Dendritic cell treated with granulocyte-macrophage colony-stimulating factor and Interleukin-4, amounts not matched to agents 40 ng/mL and 50 ng/mL, for 4 days (primary cell): ENCODE data around the gene MIOS.

ENCODE experiments used
- H3K27ac Mint-ChIP-seq: one replicate; pipeline ENCODE4 v1.8.0; 2022; ENCODE audit warnings: mild to moderate bottlenecking, mixed read lengths
- H3K27me3 Mint-ChIP-seq: one replicate; pipeline ENCODE4 v1.8.0; 2022; ENCODE audit warnings: mild to moderate bottlenecking, mixed read lengths
- H3K36me3 Mint-ChIP-seq: one replicate; pipeline ENCODE4 v1.8.0; 2022; ENCODE audit warnings: low read depth, mixed read lengths
- H3K4me1 Mint-ChIP-seq: one replicate; pipeline ENCODE4 v1.8.0; 2022; ENCODE audit warnings: low read depth, mixed read lengths
- H3K4me3 Mint-ChIP-seq: one replicate; pipeline ENCODE4 v1.8.0; 2022; ENCODE audit warnings: mild to moderate bottlenecking, moderate library complexity, mixed read lengths
- H3K9me3 Mint-ChIP-seq: one replicate; pipeline ENCODE4 v1.8.0; 2022; ENCODE audit warnings: mixed read lengths
- intact Hi-C: fragments of 100-400 bp; cut with micrococcal nuclease; formaldehyde crosslinking; loops from one replicate; pipeline ENCODE4 v1.15.0; 2022

The MIOS gene

GRCh38 chr7:7563813-7564212 lies 2.9 kb upstream of the MIOS start:
- intact Hi-C loops, result loop anchor here (10.0 kb wide), 2 partner anchors 309 to 859 kb away; partner anchors contain the start of gene ZNF12
- H3K4me1 Mint-ChIP-seq, result peaks cover 10% of the 10 kb centered on the region
- H3K4me3 Mint-ChIP-seq, result no peak overlapping the region

GRCh38 chr7:7564323-7564780 lies 2.3 kb upstream of the MIOS start:
- peaks cover 5% of the 10 kb centered on the region for H3K9me3 Mint-ChIP-seq
- no peak overlapping the region for H3K4me3 Mint-ChIP-seq
- no peaks in the 10 kb centered on the region for H3K27me3 Mint-ChIP-seq
- no peak overlapping the region for H3K27ac Mint-ChIP-seq
- H3K4me1 Mint-ChIP-seq, result peaks cover 15% of the 10 kb centered on the region
- H3K36me3 Mint-ChIP-seq, result peaks cover 2% of the 10 kb centered on the region
- intact Hi-C loops, result loop anchor here (10.0 kb wide), 2 partner anchors 310 to 860 kb away; partner anchors contain the start of gene ZNF12

More at GRCh38 chr7:7563813-7564212, 2.9 kb upstream of the MIOS start:
- Mint-ChIP-seq H3K27me3 (no peaks in the 10 kb centered on the region), H3K36me3 (no peaks in the 10 kb centered on the region), H3K9me3 (peaks cover 11% of the 10 kb centered on the region), H3K27ac (no peak overlapping the region)

GRCh38 chr7:7565018-7565680 lies 1.5 kb upstream of the MIOS start:
- no peaks in the 10 kb centered on the region for H3K9me3 Mint-ChIP-seq
- H3K27me3 Mint-ChIP-seq, result no peaks in the 10 kb centered on the region
- peaks cover 10% of the 10 kb centered on the region for H3K36me3 Mint-ChIP-seq
- intact Hi-C loops, result loop anchor here (5.0 to 10.0 kb wide), 4 partner anchors 310 to 860 kb away; partner anchors contain the start of genes C1GALT1, GLCCI1 and ZNF12
- no peak overlapping the region for H3K27ac Mint-ChIP-seq
- H3K4me3 Mint-ChIP-seq, result no peak overlapping the region
- H3K4me1 Mint-ChIP-seq, result peaks cover 23% of the 10 kb centered on the region

DNA sequence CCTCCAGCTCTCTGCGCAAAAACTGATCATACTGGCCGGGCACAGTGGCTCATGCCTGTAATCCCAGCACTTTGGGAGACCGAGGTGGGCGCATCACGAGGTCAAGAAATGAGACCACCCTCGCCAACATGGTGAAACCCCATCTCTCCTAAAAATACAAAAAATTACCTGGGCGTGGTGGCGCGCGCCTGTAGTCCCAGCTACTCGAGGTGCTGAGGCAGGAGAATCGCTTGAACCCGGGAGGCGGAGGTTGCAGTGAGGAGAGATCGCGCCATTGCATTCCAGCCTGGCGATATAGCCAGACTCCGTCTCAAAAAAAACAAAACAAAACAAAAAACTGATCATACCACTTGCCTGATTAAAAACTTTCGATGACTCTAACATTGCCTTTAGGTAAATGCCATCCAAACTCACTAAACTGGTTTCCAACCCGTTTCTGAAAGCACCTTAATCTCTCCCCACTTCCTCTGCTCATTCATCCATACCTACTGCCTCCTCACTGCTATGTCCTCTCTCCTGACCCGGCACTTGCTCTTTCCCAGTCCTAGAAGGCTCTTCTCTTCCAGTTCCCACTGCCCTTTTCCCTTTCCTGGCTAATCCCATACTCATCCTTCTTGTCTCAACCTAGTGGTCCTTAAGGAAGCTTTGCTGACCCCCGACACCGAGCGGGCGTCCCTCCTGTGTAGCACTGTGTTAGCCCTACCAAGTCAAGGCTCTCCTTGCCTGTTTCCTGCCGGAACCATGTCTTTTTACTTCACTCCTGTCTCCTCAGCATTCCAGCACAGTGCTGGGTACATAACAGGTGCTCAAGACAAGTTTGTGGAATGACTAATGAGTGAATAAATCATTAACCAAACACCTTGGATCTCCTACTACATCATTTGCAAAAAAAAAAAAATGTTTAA lies 686 bp upstream of the MIOS start:
- Mint-ChIP-seq H3K4me1 (peaks cover 29% of the 10 kb centered on the region), H3K27me3 (no peaks in the 10 kb centered on the region), H3K36me3 (peaks cover 17% of the 10 kb centered on the region), H3K4me3 (no peak overlapping the region), H3K9me3 (no peaks in the 10 kb centered on the region), H3K27ac (no peak overlapping the region)
- intact Hi-C loops, result loop anchor here (5.0 to 10.0 kb wide), 4 partner anchors 311 to 861 kb away; partner anchors contain the start of genes C1GALT1, GLCCI1 and ZNF12

DNA sequence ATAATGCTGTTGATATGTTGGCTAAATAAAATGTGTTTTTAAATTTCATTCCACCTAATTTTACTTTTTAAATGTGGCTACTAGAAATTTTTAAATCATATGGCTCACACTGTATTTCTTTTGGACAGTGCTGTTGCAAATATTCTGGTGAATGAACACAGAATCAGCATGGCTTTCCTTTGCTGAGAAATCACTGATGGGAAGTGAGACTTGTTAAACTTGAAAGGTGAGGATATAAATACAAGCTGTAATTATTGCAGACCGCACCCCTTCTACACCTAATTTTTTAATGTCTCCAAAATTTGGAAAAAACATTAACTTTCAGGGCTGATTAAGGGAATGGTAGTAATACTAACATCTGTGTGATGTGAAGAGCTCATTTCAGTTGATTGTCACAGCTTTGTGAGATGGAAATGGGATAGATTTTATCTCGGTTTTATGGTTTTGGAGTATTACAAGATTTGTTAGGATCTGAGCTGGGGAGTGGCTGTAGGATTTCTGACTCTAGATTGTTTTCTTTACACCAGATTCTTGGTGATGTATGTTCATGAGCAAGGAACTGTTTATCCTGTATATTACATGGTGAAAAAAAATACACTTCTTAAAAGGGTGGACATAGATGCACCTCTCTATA lies 1.3 kb downstream of the MIOS start:
- peak overlapping the region; percentile 70 for H3K4me3 Mint-ChIP-seq
- H3K27ac Mint-ChIP-seq, result no peak overlapping the region

DNA sequence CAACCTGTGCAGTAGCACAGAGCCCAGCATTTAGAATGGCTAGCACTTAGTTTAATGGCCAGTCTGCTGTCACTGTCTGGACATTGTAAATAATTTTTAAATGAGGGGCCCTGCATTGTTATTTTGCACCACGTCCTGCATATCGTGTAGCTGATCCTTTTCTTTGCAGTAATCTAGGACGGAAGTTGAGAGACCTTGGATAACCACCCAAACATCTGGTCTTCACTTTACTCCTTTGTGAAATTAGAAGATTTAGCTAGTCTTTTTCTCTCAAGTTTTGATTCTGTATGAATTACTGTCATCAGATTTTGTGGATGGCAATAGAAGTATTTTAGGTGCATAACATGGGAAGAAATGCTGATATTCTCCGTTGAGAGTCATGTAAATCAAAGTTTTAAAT lies 1.9 kb downstream of the MIOS start:
- Mint-ChIP-seq H3K9me3 (no peaks in the 10 kb centered on the region), H3K4me3 (peak overlapping the region; percentile 70), H3K4me1 (peaks cover 29% of the 10 kb centered on the region), H3K36me3 (peaks cover 27% of the 10 kb centered on the region), H3K27ac (no peak overlapping the region), H3K27me3 (no peaks in the 10 kb centered on the region)
- intact Hi-C loops, result loop anchor here (2.0 to 10.0 kb wide), 5 partner anchors 72 to 864 kb away; partner anchors contain the start of genes C1GALT1, GLCCI1, UMAD1 and ZNF12

More for the DNA sequence above, 1.3 kb downstream of the MIOS start:
- intact Hi-C loops, result loop anchor here (2.0 to 10.0 kb wide), 5 partner anchors 73 to 863 kb away; partner anchors contain the start of genes C1GALT1, GLCCI1, UMAD1 and ZNF12
- Mint-ChIP-seq H3K27me3 (no peaks in the 10 kb centered on the region), H3K4me1 (peaks cover 29% of the 10 kb centered on the region), H3K9me3 (no peaks in the 10 kb centered on the region), H3K36me3 (peaks cover 23% of the 10 kb centered on the region)

- Mint-ChIP-seq H3K27me3 (no peaks in the 10 kb centered on the region), H3K4me1 (peaks cover 29% of the 10 kb centered on the region), H3K36me3 (peaks cover 27% of the 10 kb centered on the region), H3K4me3 (peak overlapping the region; percentile 70), H3K27ac (no peak overlapping the region), H3K9me3 (no peaks in the 10 kb centered on the region)
- intact Hi-C loops, result loop anchor here (2.0 to 10.0 kb wide), 5 partner anchors 72 to 864 kb away; partner anchors contain the start of genes C1GALT1, GLCCI1, UMAD1 and ZNF12
Measured at GRCh38 chr7:7569081-7569527, 2.4 kb downstream of the MIOS start.

- Mint-ChIP-seq H3K27ac (no peak overlapping the region), H3K9me3 (no peaks in the 10 kb centered on the region), H3K36me3 (peaks cover 27% of the 10 kb centered on the region), H3K27me3 (no peaks in the 10 kb centered on the region), H3K4me3 (peak overlapping the region; percentile 70), H3K4me1 (peaks cover 29% of the 10 kb centered on the region)
- intact Hi-C loops, result loop anchor here (2.0 to 10.0 kb wide), 5 partner anchors 71 to 865 kb away; partner anchors contain the start of genes C1GALT1, GLCCI1, UMAD1 and ZNF12
Measured at GRCh38 chr7:7569615-7570014, 2.9 kb downstream of the MIOS start.

- no peaks in the 10 kb centered on the region for H3K27me3 Mint-ChIP-seq
- H3K36me3 Mint-ChIP-seq, result peaks cover 27% of the 10 kb centered on the region
- intact Hi-C loops, result no loop called here
- H3K9me3 Mint-ChIP-seq, result no peaks in the 10 kb centered on the region
- no peak overlapping the region for H3K27ac Mint-ChIP-seq
- no peak overlapping the region for H3K4me3 Mint-ChIP-seq
- peaks cover 29% of the 10 kb centered on the region for H3K4me1 Mint-ChIP-seq
Measured at GRCh38 chr7:7570584-7570983, 3.9 kb downstream of the MIOS start.

GRCh38 chr7:7573701-7574100 lies 7.0 kb downstream of the MIOS start:
- Mint-ChIP-seq H3K4me3 (no peak overlapping the region), H3K4me1 (peaks cover 21% of the 10 kb centered on the region), H3K36me3 (peaks cover 27% of the 10 kb centered on the region), H3K27me3 (no peaks in the 10 kb centered on the region), H3K27ac (no peak overlapping the region), H3K9me3 (no peaks in the 10 kb centered on the region)
- intact Hi-C loops, result no loop called here

DNA sequence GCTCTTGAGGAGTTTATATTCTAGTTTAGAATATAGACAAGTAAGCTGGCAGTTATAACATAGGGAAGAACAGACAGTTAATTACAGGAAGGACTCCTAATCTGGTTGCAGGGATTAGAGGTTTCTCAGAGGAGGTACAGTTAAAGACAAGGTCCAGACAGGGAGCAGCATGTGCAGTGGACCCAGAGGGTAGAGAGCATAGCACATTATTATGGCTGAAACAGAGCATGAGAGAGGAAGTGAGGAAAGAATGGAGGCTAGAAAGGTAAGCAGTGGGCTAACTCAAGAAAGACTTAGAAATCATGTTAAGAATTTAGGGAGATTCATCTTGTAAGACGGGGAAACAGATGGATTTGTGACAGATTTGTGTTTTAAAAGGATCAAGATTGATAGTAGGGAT lies 9.7 kb downstream of the MIOS start:
- Mint-ChIP-seq H3K27ac (no peak overlapping the region), H3K36me3 (peaks cover 16% of the 10 kb centered on the region), H3K27me3 (no peaks in the 10 kb centered on the region), H3K4me1 (no peaks in the 10 kb centered on the region), H3K4me3 (no peak overlapping the region), H3K9me3 (no peaks in the 10 kb centered on the region)
- intact Hi-C loops, result no loop called here

DNA sequence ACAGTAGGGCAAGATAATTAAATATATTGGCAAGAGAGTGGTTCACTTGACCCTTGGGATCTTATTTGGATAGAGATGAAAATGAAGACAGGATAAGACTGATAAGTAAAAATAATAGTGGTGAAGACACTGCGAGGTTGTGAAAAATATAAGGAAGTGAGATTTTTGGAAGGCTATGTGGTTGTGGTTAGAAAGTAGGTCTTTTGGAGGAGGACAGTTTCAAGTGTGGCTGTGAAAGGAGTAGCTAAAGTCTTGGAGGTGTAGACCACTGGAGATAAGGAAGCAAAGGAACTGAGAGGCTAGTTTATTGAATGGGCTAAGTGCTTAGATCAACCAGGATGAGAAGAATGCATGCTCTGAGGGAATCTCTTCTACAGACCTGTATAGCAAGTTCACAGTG lies 11.2 kb downstream of the MIOS start:
- no peaks in the 10 kb centered on the region for H3K9me3 Mint-ChIP-seq
- no peaks in the 10 kb centered on the region for H3K4me1 Mint-ChIP-seq
- H3K36me3 Mint-ChIP-seq, result peaks cover 18% of the 10 kb centered on the region
- no peaks in the 10 kb centered on the region for H3K27me3 Mint-ChIP-seq
- intact Hi-C loops, result no loop called here
- no peak overlapping the region for H3K27ac Mint-ChIP-seq
- no peak overlapping the region for H3K4me3 Mint-ChIP-seq

- Mint-ChIP-seq H3K27ac (no peak overlapping the region), H3K36me3 (peaks cover 17% of the 10 kb centered on the region), H3K27me3 (no peaks in the 10 kb centered on the region), H3K4me3 (no peak overlapping the region), H3K9me3 (no peaks in the 10 kb centered on the region), H3K4me1 (no peaks in the 10 kb centered on the region)
- intact Hi-C loops, result no loop called here
Measured at GRCh38 chr7:7579638-7580037, 13.0 kb downstream of the MIOS start.
